Urothelium cell line (cell line): ENCODE results near the gene AMH.

Source experiments
- DNase-seq: peaks from one replicate; pipeline ENCODE4 v3.0.0; 2011; ENCODE audit warnings: low spot score, mixed read lengths
- FAIRE-seq: peaks from 2 replicates; lab custom pipeline; 2011; peaks lifted over from hg19 to GRCh38; lab: Jason Lieb, UNC

The AMH gene

DNA sequence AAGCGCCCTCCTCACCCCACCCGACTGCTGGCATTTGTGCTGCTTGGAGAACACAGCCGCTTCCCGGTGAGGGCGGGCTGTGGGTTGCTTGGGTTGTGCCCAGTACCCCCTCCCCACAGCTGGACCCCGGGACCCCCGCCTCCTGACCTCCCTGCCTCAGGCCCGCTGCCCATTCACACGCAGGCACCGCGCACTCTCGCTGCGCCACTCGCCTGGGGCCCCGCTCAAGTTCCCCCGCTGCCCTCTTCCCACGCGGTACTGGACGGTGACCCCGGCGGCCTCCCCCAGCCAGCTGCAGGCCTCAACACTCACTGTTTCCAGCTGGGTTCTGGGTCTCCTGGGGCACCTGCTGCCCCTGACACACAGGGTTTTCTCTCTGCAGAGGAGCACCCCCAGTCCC lies 29.4 kb upstream of the AMH start:
- FAIRE-seq (no peak), DNase-seq (no peak)

DNA sequence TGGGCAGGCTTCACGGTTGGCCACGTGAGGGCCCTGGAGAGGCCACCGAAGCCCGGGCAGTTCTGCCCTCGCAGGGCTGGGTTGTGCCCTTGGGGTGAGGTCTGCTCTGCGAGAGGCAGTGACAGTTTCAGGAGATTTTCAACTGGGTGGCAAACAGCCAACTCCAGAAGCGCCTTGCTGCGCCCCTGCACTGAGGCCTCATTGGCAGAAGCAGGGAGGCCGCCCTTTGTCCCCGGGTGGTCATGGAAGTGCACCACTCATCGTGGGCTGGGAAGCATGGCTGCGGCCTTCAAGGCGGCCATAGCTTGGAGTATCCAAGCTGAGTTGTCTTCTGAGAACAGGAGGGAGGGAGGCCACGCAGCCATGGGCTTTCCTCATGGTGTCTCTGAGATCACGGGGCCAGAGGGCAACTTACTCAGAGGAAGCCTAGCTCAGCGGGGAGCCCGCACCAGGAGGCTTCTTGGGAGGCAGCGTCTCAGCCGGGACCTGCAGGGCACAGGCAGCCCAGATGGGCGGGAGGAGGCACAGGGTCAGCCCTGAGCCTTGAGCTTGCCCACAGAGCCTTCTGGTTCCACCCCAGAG lies 27.8 kb upstream of the AMH start:
- FAIRE-seq, result no peak

DNA sequence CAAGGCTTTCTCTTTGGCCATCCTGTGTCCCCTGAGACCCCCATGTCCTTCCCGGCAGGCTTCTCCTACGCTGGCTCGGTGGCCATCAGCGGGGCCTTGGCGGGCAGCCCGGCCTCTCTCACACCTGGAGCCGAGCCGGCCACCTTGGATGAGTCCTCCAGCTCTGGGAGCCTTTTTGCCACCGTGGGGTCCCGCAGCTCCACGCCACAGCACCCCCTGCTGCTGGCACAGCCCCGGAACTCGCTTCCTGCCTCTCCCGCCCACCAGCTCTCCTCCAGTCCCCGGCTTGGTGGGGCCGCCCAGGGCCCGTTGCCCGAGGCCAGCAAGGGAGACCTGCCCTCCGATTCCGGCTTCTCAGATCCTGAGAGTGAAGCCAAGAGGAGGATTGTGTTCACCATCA lies 27.2 kb upstream of the AMH start:
- no peak for DNase-seq
- FAIRE-seq, result no peak

More for the DNA sequence above, 27.8 kb upstream of the AMH start:
- DNase-seq, result no peak

DNA sequence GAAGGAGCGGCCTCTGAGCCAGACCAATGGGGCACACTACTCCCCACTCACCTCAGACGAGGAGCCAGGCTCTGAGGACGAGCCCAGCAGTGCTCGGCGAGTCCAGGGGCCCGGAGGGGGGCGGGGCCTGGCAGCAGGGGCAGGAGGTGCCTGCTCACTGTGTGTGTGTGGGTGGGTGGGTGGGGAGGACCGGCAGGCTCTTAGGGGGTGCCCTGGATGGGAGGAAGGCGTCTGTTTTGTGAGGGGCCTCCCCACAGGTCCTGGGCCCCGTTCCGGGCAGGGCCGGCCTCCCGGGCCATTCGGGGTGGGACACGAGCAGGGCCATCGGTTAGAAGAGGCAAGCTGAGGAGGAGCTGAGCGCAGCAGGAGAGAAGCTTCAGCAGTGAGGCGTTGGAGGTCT lies 25.7 kb upstream of the AMH start:
- FAIRE-seq (no peak), DNase-seq (no peak)

DNA sequence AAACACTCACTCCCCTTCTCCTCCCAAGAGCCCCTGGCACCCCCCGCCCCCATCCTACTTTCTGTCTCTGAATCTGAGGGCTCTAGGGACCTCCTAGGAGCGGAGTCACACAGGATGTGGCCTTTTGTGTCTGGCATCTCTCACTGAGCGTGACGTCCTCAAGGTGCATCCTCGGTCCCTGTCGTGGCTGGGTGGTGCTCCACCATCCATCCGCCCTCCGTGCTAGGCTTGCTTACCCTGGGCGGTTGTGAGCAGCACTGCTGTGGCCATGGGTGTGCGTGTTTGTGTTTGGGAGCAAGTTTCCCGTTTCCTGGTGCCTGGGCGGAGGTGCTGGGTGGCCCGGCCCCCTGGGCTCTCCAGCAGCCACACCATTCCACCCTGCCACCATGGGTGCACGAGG lies 25.2 kb upstream of the AMH start:
- no peak for DNase-seq
- FAIRE-seq, result no peak

DNA sequence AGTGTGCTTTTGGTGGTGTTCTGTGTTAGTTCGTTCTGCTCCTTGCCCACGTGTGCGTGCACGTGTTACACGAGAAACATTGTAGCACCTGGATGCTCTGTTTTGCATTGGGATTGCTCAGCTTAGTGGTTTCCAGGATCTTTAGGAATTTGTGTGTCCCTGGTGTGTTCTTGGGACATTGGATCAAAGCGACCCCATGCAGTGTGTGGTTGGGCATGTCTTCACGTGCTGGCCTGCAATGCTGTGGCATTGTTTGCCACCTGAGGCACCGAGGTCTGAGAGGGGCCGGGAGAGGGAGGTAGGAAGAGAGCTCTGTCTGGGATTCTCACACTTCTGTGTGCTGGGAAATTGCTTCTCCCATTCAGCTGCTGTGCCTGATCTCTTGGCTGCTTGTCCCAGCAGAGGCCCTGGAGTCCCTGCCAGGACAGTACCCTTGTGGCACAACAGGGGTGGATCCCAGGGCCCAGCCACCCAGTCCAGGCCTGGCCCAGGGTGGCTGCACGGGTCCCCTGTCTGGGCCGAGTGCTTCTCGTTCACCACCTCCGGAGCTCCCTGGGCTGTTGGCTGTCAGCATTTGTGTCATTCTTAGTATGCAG lies 24.3 kb upstream of the AMH start:
- no peak for DNase-seq
- FAIRE-seq, result no peak

DNA sequence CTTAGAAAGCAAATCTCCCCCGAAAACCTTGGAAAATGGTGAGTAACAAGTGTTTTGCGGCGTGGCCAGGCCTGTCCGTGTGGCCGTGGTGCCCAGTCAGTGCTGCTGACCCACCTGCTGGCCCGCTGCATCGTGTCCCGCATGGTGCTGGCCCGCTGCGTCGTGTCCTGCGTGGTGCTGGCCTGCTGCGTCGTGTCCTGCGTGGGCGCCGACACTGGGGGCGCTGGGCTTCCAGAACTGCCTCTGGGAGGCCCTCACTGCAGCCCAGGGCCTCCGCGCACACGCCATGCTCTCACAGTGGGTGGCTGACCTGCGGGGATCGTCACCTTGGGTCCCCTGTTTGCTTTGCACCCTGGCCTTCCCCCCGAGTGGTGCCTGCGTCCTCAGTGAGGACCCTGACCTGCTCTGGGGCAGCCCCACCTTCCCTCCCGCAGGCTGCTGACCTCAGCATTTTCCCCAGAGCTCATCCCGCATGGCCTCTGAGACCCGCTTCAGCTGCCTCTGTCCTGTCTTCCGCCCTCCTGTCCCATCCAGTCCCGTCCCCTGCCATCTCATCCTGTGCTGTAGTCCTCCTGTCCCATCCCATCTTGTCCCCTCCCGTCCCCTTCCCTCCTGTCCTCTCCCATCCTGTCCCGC lies 23.6 kb upstream of the AMH start:
- DNase-seq (no peak), FAIRE-seq (no peak)

DNA sequence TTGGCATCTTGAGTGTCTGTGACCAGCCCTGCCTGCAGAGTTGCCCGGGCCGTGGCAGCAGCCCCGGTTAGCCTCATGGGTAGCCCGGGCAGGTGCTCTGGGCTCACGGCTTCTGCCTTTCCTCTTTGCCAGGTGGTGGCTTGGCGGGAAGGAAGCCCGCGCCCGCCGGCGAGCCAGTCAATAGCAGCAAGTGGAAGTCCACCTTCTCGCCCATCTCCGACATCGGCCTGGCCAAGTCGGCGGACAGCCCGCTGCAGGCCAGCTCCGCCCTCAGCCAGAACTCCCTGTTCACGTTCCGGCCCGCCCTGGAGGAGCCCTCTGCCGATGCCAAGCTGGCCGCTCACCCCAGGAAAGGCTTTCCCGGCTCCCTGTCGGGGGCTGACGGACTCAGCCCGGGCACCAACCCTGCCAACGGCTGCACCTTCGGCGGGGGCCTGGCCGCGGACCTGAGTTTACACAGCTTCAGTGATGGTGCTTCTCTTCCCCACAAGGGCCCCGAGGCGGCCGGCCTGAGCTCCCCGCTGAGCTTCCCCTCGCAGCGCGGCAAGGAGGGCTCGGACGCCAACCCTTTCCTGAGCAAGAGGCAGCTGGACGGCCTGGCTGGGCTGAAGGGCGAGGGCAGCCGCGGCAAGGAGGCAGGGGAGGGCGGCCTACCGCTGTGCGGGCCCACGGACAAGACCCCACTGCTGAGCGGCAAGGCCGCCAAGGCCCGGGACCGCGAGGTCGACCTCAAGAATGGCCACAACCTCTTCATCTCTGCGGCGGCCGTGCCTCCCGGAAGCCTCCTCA lies 22.9 kb upstream of the AMH start:
- DNase-seq (no peak), FAIRE-seq (no peak)

DNA sequence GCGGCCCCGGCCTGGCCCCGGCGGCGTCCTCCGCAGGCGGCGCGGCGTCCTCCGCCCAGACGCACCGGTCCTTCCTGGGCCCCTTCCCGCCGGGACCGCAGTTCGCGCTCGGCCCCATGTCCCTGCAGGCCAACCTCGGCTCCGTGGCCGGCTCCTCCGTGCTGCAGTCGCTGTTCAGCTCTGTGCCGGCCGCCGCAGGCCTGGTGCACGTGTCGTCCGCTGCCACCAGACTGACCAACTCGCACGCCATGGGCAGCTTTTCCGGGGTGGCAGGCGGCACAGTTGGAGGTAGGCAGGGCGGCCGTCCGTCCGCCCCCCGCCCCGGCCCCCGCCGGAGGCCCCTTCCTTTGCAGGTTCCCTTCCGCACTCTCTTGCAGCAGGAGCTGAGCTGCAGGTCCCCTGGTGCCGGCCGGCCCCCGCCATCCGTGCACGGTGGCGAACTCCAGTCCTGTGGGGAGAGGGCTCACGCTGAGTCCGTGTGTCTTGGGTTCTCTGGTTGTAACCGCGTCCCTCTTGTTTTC lies 22.2 kb upstream of the AMH start:
- FAIRE-seq (no peak), DNase-seq (no peak)

DNA sequence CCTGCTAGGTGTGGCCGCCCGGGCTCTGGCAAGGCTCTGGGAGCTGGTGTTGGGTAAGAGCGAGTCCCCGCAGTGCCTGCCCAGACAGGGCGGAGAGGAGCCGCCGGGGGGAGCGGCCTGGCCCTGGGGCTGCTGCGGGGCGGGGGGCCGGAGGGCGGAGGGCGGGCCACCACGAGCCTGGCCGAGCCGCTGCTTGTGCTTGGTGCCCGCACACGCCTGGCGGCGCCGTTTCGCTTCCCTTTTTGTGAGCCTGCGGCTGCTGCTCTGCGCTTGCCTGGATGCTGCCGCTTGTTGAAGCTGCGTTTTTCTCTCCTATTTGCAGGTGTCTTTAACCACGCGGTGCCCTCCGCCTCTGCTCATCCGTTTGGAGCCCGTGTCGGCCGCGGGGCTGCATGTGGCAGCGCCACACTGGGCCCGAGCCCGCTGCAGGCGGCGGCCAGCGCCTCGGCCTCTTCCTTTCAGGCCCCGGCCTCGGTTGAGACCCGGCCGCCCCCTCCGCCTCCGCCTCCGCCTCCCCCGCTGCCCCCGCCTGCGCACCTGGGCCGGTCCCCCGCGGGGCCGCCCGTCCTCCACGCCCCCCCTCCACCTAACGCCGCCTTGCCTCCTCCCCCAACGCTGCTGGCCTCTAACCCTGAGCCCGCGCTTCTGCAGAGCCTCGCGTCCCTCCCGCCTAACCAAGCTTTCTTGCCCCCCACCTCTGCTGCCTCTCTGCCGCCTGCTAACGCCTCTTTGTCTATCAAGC lies 21.5 kb upstream of the AMH start:
- FAIRE-seq (no peak), DNase-seq (no peak)

DNA sequence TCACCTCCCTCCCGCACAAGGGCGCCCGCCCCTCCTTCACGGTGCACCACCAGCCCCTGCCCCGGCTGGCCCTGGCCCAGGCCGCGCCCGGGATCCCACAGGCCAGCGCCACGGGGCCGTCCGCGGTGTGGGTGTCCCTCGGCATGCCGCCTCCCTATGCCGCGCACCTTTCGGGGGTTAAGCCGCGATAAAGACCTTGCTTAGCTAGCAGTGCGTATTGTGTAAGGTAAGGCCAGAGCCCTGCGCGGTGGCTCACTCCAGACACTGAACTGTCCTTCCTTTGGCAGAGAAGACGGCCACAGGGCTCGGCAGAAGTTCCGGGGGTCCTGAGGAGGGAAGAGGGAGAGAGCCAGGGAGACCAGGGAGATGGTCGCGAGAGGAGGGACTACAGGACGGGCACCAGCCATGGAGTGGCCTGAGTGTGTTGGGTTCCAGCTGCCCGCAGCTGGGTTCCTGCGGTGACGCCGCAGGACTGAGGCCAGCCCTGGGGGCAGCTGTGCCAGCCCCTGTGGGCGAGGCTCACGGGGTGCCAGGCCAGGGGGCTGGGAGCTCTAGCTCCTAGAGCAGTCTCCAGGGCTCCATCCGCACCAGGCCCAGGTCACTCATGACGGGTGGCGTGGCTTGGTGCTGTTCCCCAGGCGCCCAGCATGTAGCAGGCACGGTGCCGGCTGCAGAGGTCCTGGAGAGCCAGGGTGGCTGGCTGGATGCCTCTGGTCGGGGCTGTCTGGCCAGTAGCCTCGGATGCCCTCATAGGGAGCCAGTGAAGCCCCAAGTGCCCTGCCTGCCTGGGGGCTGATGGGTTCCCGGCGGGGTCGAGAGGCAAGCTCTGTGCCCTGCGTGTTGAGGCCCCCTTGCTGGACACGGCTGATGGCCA lies 20.7 kb upstream of the AMH start:
- no peak for DNase-seq
- FAIRE-seq, result no peak

DNA sequence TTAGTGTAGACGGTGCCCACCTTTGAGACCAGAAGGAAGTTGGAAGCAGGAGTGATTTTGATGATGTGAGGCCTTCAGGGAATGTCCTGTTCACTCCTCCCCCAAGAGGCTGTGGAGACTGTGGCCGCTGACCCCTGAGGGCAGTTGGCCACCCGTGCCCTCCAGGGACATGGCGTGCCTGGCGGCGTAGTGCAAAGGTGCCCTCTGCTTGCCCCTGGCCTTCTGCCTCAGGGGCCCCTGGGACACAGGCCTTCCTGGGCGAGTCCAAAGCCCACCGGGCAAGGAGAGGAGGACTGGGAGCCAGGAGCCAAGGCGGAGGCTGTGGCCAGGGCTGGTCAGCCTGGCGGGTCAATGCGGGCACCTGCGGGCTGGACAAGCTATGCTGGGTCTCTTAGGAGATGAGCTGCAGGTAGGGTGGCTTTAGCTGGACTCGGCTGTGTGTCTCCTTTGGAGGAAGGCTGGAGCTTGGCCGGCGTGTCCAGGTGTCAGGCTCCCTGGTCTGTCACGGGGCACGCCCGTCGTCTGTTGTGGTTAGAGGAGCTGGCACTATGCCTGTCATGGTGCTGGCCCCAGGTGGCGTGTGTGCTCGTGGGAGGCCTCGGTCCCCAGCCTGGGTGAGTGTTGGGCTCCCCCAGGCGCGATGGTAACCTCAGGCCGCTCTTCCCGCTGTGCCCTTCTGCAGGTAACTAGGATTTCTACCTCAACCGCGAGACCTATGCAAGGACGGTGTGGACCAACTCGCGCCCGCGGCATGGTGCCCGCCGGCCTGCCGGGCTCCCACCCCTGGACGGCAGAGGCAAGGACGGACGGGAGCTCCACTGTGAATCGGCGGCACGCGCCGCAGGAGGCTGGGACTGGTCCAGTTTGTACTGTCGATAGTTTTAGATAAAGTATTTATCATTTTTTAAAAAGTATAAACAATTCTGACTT lies 19.8 kb upstream of the AMH start:
- FAIRE-seq, result no peak
- DNase-seq, result no peak

DNA sequence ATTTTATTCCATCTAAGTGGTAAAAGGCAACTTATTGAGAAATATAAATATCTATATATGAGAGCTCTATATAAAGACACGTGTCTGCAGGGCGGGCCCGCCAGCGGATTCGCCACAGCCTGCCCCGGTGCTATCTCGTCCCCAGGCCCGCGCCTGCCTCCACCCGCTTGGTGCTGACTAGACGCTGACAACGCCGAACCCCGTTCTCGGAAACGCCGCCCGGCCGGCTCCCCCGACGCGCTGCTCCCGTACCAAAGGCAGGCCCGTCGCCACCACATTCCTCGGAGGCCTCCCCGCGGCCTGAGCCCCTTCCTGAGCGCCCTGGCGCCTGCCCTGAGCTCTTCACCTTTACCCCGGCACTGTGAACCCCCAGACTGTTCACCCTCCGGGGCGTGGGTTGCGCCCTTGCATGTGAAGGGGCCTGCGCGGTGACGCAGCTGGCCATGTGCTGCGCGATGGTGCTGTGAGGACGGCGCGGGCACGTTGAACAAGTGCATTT lies 19.0 kb upstream of the AMH start:
- FAIRE-seq (no peak), DNase-seq (no peak)

DNA sequence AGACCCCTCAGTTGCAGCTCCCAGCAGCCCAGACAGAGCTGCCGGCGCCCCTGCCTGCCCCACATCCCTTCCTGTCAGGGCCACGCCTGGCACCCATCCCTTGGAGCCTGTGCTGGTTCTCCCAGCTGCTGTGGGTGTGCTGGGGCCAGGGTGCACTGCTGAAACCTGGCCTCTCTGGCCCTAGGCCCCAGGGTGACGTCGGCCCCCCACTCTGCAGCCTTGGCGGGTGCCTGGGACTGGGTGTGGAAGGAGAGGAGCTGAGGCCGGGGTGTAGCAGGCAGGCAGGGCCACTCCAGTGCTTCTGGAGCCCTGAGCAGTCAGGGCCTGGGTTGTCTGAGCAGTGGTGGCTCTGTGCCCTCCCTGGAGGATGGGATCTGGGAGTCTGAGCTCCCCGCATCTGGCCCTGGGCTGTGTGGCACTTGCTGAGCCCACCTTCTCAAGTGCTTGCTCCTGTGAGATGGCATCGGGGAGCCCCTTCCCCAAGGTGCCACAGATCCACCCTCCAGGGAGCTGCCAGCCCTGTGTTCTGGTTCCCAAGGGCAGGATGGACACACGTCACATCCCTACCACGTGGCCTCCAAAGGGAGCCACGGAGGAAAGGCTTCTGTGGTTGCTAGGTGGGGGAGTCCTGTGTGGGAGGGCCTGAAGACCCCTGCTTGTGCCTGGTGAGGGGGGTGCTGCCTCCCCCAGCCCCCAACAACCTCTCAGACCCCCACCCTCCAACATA lies 18.2 kb upstream of the AMH start:
- FAIRE-seq, result no peak

DNA sequence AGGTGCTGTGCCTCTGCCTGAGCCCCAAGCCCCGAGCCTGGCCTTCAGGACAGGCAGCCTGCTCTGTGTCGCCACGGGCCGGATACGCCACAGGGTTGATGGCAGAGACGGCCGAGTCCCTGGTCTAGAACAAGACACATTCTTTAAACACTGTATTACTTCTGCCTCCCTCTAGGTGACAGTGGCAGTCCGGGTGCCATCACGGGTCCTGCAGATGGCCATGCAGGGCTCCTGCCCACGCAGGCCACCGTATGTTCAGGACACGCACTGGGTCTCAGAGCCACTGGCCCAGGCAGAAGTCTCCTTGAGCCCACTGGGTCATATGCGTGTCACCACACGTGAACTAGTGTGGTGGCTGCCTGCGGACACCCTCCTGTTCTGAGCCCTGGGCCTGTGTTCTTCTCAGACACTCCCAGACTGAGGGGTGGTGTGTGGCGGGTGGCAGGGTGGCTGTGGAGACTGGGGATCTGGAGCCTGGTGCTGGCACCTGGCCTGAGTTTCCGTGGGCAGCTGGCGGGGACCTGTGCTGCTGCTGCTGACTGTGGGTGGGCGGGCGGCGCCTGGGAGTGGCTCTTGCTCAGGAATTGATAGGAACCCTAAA lies 17.4 kb upstream of the AMH start:
- DNase-seq, result peak; percentile 16
- FAIRE-seq, result peak; percentile 35

More for the DNA sequence above, 18.2 kb upstream of the AMH start:
- DNase-seq, result no peak

DNA sequence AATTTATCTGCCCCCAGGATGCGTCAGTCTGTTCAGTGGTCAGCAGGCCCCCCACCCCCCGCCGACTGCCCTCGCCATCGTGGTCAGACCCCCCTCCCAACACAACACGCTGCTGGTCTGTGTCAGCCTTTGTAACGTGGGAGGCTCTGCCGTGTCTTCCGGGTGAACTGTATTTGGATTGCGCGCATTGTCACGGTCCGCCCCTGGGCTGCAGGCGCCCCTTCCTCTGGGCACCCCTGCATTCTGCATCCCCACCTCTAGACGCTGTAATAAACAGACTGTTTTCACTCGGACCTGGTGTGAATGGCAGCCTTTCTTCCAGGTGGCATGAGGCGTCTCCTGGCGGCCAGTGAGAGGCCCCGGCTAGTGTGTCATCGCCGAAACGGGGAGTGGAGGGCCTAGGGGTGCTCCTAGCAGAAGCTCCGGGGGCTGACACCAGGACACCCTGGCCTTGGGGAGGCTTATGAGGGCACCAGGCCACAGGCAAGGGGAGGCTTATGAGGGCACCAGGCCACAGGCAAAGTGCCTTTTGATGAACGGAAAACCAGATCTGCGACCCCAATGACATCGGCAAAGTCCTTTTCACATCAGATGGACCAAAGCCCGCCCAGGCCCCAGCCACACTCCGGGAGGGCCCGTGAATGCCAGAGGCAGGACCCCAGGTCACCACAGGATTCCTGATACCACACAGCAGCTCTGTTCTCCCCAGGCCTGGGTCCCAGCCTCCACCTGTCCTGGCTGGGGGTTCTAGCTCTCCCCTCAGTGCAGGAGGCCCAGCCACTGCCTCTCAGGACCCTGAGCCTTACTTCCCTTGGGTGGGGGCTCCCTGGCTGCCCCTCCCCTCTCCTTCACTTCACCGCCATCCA lies 16.6 kb upstream of the AMH start:
- FAIRE-seq, result no peak

More for the DNA sequence above, 16.6 kb upstream of the AMH start:
- DNase-seq, result no peak
